D721Med (cell line): ENCODE results near the gene CLEC1B.
"Not testable (repeated sequence)": the region's sequence is repeated elsewhere in the genome, so short reads cannot be mapped to it uniquely, and the experiment has no call there.

ENCODE experiments used
- DNase-seq: peaks from one replicate; pipeline ENCODE4 v3.0.0; 2011; ENCODE audit warnings: low spot score; ENCODE audit not compliant: insufficient read length
- FAIRE-seq: peaks from 2 replicates; lab custom pipeline; 2011; peaks lifted over from hg19 to GRCh38; lab: Jason Lieb, UNC
- TF ChIP-seq, protein P1 (sequence below): IDR thresholded peaks from 2 replicates; pipeline ENCODE4 v1.5.1; 2012; ENCODE audit warnings: mild to moderate bottlenecking, control low read depth; ENCODE audit not compliant: insufficient read depth; ENCODE audit errors: missing control alignments

CLEC1B gene

DNA sequence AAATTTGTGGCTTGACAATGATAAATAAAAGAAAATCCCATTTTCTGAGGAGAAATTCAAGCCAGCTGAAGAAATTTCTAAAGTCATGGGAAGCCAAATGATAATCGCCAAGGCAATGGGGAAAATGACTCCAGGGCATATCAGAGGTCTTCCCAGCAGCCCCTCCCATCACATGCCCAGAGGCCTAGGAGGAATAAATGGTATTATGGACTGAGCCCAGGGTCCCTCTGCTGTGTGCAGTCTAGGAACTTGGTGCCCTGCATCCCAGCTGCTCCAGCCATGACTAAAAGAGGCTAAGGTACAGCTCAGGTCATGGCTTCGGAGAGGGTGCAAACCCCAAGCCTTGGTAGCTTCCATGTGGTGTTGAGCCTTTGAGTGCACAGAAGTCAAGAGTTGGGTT is 23.3 kb downstream of the CLEC1B start:
- no peak for DNase-seq
- FAIRE-seq: no peak
- TF ChIP-seq, protein P1, sequence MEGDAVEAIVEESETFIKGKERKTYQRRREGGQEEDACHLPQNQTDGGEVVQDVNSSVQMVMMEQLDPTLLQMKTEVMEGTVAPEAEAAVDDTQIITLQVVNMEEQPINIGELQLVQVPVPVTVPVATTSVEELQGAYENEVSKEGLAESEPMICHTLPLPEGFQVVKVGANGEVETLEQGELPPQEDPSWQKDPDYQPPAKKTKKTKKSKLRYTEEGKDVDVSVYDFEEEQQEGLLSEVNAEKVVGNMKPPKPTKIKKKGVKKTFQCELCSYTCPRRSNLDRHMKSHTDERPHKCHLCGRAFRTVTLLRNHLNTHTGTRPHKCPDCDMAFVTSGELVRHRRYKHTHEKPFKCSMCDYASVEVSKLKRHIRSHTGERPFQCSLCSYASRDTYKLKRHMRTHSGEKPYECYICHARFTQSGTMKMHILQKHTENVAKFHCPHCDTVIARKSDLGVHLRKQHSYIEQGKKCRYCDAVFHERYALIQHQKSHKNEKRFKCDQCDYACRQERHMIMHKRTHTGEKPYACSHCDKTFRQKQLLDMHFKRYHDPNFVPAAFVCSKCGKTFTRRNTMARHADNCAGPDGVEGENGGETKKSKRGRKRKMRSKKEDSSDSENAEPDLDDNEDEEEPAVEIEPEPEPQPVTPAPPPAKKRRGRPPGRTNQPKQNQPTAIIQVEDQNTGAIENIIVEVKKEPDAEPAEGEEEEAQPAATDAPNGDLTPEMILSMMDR: no peak

DNA sequence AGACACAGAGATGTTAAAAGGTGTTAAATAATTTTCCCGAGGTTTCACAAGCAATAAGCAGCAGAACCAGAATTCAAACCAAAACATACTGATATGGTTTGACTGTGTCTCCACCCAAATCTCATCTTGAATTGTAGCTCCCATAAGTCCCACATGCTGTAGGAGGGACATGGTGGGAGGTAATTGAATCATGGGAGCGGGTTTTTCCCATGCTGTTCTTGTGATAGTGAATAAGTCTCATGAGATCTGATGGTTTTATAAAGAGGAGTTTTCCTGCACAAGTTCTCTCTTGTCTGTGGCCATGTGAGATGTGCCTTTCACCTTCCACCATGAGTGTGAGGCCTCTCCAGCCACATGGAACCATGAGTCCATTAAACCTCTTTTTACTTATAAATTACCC is 24.2 kb downstream of the CLEC1B start:
- FAIRE-seq, DNase-seq: not testable (repeated sequence)

DNA sequence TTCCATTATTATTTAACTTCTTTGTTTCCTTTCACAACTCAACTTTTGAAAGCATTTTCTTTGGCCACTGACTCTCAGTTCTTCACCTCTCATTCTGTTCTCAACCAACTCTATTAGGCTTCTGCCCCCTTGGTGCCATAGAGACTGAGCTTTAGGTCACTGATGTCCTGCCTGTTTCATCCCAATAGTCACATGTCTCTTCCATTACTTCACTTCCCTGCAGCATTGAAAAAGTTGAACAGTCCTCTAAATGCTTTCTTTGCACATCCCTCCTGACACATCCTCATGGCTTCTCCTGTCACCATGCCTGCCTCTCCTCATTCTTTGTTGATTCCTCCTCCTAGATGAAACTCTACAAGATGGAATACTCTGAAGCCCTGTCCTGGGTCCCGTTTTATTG is 25.0 kb downstream of the CLEC1B start:
- TF ChIP-seq, protein P1: no peak
- DNase-seq (no peak), FAIRE-seq (no peak)

DNA sequence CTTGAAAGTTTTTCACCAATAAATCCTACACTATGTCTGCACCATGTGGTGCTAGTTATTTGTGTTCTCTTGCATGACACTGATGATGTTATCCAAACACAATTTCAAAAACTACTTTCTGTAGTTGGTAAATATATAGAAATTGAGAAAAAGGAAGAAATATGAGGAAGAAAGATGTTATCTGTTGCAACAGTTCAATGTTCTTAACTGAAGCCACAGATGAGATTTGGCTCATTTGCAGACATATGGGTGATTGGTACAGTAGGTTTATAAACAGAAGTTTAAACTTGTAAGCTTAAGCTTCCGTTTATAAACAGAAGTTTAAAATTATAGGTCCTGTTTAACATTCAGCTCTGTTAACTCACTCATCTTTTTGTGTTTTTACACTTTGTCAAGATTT is 27.7 kb downstream of the CLEC1B start, which contains the start of gene CLEC12A:
TSS of gene CLEC12A (plus strand) at position 229 of the 400 bp plus-strand sequence. CDS start 188 bp downstream, outside the sequence.
- TF ChIP-seq, protein P1: no peak
- FAIRE-seq (no peak), DNase-seq (no peak)

DNA sequence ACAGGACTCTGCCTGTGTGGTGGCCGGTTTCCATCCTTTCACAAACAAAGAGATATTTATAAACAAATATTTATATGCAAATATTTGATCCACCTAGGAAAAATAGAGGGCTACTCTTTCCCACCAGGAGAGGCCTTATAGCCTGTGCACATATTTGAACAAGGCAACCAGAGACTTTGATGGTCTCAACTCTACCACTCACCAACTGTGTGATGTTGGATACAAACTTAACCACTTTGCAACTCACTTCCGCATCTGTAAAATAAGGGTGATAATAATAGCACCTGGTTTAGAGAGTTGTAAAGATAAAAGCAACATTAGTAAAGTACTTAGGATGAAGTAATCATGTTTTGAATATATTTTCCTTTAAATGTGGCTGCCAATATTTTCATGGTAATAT is 29.2 kb downstream of the CLEC1B start:
- TF ChIP-seq, protein P1: no peak
- no peak for FAIRE-seq

DNA sequence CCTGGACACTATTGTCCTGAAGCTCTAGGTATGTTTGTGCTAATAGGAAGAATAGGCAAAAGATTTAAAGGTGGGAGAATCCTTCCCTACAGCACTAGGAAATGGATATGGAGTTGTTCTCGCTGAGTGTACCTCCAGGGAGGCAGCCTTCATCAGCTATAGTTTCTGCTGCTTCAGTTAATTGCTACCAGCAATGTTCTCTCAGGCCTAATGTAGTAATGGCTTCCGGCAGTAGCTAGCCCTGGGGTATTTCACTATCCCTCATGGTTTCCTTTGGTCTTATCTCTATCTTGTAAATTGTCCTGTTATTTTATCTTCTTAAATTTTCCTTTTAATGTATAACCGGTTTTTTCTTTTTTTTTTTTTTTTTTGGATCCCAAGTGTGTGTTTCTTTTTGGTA is 37.0 kb downstream of the CLEC1B start:
- FAIRE-seq (no peak), DNase-seq (no peak)
- TF ChIP-seq, protein P1: no peak

More for the DNA sequence above, 29.2 kb downstream of the CLEC1B start:
- DNase-seq: no peak

DNA sequence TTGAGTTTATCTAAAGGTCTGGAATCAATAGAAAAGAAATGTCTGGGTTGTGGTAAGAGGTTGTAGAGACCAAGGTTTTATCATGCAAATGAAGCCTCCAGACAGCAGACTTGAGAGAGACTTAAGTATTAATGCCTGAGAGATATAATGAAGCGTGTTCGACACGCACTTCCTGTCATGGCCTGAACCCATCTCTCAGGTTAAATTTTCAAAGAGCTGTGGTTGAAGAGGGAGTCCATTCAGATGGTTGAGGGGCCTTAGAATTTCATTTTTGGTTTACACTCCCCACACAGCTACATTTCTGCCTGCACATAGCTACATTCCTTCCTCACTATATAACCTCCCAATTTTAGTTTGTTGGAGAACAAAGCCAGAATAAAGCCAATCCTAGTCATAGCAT is 37.8 kb downstream of the CLEC1B start:
- DNase-seq (no peak), FAIRE-seq (no peak)
- TF ChIP-seq, protein P1: no peak

DNA sequence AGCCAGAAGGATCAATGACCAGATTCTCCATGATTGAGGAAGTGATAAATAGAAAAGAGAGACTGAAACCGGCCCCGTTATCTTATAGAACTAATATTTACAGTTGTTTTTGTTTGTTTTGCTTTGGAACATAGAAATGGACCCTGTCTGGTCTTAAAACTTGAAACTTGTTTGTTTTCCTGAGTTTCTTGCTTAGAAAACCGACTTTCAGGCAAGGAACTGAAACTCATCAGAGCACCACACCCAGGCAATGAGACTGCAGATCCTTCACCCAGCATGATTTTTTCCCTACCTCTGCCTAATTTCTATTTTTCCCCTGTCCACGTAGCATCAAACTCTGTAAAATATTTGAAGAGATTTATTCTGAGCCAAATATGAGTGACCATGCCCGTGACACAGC is 38.3 kb downstream of the CLEC1B start:
- TF ChIP-seq, protein P1: no peak
- no peak for FAIRE-seq
- DNase-seq: no peak
